Subcutaneous abdominal adipose tissue (tissue), 5 donors: ENCODE data around the gene KIFC1.
"Not testable (repeated sequence)": the region's sequence is repeated elsewhere in the genome, so short reads cannot be mapped to it uniquely, and the experiment has no call there.

Experiments
- H3K27ac ChIP-seq: one replicate; pipeline ENCODE4 v1.7.0; 2013; ENCODE audit warnings: low read depth, mild to moderate bottlenecking, inconsistent platforms, low read length, moderate library complexity
- H3K27me3 ChIP-seq, 5 donors: one replicate each; pipeline ENCODE4 v1.7.0; 2013; ENCODE audit warnings: low read length in 5 of 5, inconsistent platforms in 1 of 5; ENCODE audit not compliant: control insufficient read depth in 5 of 5, insufficient read depth in 4 of 5
- H3K36me3 ChIP-seq, 5 donors: one replicate each; pipeline ENCODE4 v1.7.0; 2013; ENCODE audit warnings: low read length in 5 of 5; ENCODE audit not compliant: control insufficient read depth in 5 of 5, insufficient read depth in 5 of 5
- H3K4me1 ChIP-seq, 5 donors: one replicate each; pipeline ENCODE4 v1.7.0; 2013; ENCODE audit warnings: low read length in 5 of 5, mild to moderate bottlenecking in 3 of 5, moderate library complexity in 1 of 5; ENCODE audit not compliant: control insufficient read depth in 5 of 5, insufficient read depth in 5 of 5
- H3K4me3 ChIP-seq, 5 donors: one replicate each; pipeline ENCODE4 v1.7.0; 2013; ENCODE audit warnings: low read length in 5 of 5, low read depth in 1 of 5
- H3K9ac ChIP-seq, 5 donors: one replicate each; pipeline ENCODE4 v1.7.0; 2013; ENCODE audit warnings: low read length in 5 of 5, mild to moderate bottlenecking in 4 of 5, moderate library complexity in 3 of 5
- H3K9me3 ChIP-seq, 5 donors: one replicate each; pipeline ENCODE4 v1.7.0; 2013; ENCODE audit warnings: low read length in 5 of 5; ENCODE audit not compliant: control insufficient read depth in 5 of 5
- donor health status: healthy.
- donor health status: healthy.
- donor health status: healthy.
- donor health status: healthy.
- donor health status: healthy.

The KIFC1 gene

DNA sequence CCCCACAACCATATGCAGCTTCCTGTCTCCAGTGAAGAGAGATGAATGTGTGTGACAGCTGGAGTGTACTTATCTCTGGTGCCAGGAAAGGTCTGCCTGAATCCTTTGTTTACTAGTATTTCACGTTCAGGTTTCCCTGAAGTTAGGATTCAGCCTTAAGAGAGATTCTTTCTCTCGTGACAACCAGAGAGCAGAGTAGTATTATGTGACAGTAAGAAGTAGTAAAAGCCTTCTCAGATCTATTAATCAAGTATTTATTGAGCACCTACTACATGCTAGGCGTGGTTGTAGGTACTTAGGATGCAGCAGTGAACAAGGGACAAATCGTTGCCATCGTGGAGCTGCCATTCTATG, 949 bp downstream of the KIFC1 start:
- Histone ChIP-seq H3K4me3 (no peak overlapping the region), H3K4me1 (peaks cover 2 to 15% (median 11%) of the 10 kb centered on the region in 5 donors), H3K9me3 (no peaks in the 10 kb centered on the region), H3K27ac (no peak overlapping the region), H3K9ac (peak overlapping the region in 1 of 5 donors; percentile 25), H3K27me3 (no peaks in the 10 kb centered on the region), H3K36me3 (no peaks in the 10 kb centered on the region)

DNA sequence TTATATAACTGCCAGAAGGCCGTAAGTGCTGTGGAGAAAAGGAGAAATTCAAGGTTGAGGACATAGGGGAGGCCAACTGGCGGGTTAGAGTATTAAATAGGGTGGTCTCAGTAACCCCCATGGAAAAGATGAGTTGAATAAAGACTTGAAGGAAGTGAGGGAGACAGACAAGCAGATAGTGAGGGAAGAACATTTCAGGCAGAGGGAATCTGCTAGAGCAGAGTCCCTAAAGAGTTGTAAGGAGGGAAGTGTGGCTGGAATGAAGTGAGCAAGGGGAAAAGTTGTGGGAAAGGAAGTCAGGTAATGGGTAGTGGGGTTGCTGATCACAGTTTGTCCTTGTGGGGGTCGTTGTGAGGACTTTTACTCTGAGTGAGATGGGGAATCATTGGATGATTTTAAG, 1.4 kb downstream of the KIFC1 start:
- Histone ChIP-seq H3K9ac (no peak overlapping the region), H3K4me3 (no peak overlapping the region), H3K4me1 (peaks cover 2 to 15% (median 11%) of the 10 kb centered on the region in 5 donors)

GRCh38 chr6:33397541-33397940, 5.9 kb downstream of the KIFC1 start:
- Histone ChIP-seq H3K4me1 (no peaks in the 10 kb centered on the region), H3K9ac (no peak overlapping the region), H3K9me3 (no peaks in the 10 kb centered on the region), H3K36me3 (no peaks in the 10 kb centered on the region), H3K27me3 (no peaks in the 10 kb centered on the region), H3K4me3 (no peak overlapping the region), H3K27ac (no peak overlapping the region)

More for the DNA sequence above, 1.4 kb downstream of the KIFC1 start:
- no peaks in the 10 kb centered on the region for H3K36me3 ChIP-seq
- no peaks in the 10 kb centered on the region for H3K9me3 ChIP-seq
- H3K27ac ChIP-seq = no peak overlapping the region
- no peaks in the 10 kb centered on the region for H3K27me3 ChIP-seq

DNA sequence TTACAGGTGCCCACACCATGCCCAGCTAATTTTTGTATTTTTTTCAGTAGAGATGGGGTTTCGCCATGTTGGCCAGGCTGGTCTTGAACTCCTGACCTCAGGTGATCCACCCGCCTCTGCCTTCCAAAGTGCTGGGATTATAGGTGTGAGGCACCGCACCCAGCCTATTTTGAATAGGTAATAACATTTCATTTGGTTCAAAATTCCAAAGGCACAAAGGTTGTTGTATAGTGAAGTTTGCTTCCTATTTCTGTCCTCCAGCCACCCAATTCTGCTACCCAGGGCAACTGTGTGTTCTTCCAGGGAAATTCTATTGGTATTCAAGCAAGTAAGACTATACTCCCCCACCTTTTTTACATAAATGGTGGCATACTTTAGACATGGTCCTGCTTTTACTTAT, 7.0 kb downstream of the KIFC1 start:
- H3K27me3 ChIP-seq, H3K4me3 ChIP-seq, H3K4me1 ChIP-seq, H3K36me3 ChIP-seq, H3K9ac ChIP-seq, H3K27ac ChIP-seq, H3K9me3 ChIP-seq: not testable (repeated sequence)

GRCh38 chr6:33399881-33400280, 8.3 kb downstream of the KIFC1 start:
- not testable (repeated sequence) for H3K27me3 ChIP-seq, H3K4me1 ChIP-seq, H3K27ac ChIP-seq, H3K9me3 ChIP-seq, H3K9ac ChIP-seq, H3K4me3 ChIP-seq, H3K36me3 ChIP-seq

DNA sequence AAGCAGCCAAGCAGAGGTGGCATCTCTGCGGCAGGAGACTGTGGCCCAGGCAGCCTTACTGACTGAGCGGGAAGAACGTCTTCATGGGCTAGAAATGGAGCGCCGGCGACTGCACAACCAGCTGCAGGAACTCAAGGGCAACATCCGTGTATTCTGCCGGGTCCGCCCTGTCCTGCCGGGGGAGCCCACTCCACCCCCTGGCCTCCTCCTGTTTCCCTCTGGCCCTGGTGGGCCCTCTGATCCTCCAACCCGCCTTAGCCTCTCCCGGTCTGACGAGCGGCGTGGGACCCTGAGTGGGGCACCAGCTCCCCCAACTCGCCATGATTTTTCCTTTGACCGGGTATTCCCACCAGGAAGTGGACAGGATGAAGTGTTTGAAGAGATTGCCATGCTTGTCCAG, 13.3 kb downstream of the KIFC1 start:
- no peak overlapping the region for H3K27ac ChIP-seq
- H3K4me3 ChIP-seq = no peak overlapping the region
- peaks cover 0 to 7% (median 5%) of the 10 kb centered on the region in 5 donors for H3K4me1 ChIP-seq
- no peaks in the 10 kb centered on the region for H3K27me3 ChIP-seq
- no peak overlapping the region for H3K9ac ChIP-seq
- no peaks in the 10 kb centered on the region for H3K9me3 ChIP-seq
- H3K36me3 ChIP-seq = no peaks in the 10 kb centered on the region

- Histone ChIP-seq H3K36me3 (no peaks in the 10 kb centered on the region), H3K4me3 (no peak overlapping the region), H3K27ac (no peak overlapping the region), H3K27me3 (no peaks in the 10 kb centered on the region), H3K9ac (no peak overlapping the region), H3K9me3 (no peaks in the 10 kb centered on the region), H3K4me1 (peaks cover 0 to 9% (median 6%) of the 10 kb centered on the region in 5 donors)
Observed at GRCh38 chr6:33405386-33405940, 13.8 kb downstream of the KIFC1 start.

DNA sequence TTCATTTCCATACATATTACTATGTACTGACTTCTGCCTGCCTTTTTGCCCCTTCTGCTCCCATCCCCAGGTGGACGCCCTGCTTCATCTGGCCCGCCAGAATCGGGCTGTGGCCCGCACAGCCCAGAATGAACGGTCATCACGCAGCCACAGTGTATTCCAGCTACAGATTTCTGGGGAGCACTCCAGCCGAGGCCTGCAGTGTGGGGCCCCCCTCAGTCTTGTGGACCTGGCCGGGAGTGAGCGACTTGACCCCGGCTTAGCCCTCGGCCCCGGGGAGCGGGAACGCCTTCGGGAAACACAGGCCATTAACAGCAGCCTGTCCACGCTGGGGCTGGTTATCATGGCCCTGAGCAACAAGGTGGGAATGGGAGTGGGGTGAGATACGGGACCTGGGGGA, 14.5 kb downstream of the KIFC1 start:
- Histone ChIP-seq H3K9me3 (no peaks in the 10 kb centered on the region), H3K27me3 (no peaks in the 10 kb centered on the region), H3K27ac (no peak overlapping the region), H3K4me1 (peaks cover 0 to 9% (median 6%) of the 10 kb centered on the region in 5 donors), H3K4me3 (no peak overlapping the region), H3K36me3 (no peaks in the 10 kb centered on the region), H3K9ac (no peak overlapping the region)

GRCh38 chr6:33407132-33407718, 15.6 kb downstream of the KIFC1 start:
- H3K36me3 ChIP-seq = peaks cover 0 to 1% (median under 1%) of the 10 kb centered on the region in 5 donors
- H3K9me3 ChIP-seq = no peaks in the 10 kb centered on the region
- peaks cover 0 to 20% (median 17%) of the 10 kb centered on the region in 5 donors for H3K4me1 ChIP-seq
- no peak overlapping the region for H3K27ac ChIP-seq
- H3K27me3 ChIP-seq = no peaks in the 10 kb centered on the region
- no peak overlapping the region for H3K9ac ChIP-seq
- no peak overlapping the region for H3K4me3 ChIP-seq

DNA sequence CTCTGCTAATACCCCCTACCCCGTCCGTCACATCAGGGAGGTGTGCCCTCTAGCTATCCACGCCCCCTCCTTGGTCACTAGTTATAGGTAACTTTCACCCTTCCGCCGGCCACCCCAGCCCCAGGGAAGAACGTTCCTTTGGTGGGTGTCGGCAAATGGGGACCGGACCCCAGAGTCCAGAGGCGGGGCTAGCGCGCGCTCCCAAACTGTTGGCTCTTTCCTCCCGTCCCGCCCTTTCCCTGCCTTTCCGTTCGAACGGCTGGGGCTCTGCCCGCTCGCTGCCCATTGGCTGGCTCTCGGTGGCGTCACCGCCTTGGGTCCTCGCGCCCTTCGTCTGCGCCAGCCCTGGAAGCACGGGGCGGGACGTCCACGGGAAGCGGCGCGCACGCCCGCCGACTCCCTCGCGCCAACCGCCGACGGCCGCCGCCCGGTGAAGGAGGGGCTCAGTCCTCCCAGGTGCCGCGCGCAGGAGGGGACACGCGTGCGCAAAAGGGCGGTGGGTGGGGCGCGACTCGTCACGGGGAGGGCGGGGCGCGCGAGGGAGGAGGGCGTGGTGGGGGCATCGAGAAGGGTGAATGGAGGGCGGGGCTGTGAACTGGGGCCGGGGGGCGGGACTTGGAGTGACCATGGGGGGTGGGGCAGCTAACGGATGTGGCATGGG, 18.6 kb downstream of the KIFC1 start:
- Histone ChIP-seq H3K27me3 (no peaks in the 10 kb centered on the region), H3K9me3 (no peaks in the 10 kb centered on the region), H3K9ac (peak overlapping the region in 4 of 5 donors; percentile 54 to 84 (median 72)), H3K36me3 (peaks cover 0 to 30% (median 28%) of the 10 kb centered on the region in 5 donors), H3K4me1 (peaks cover 0 to 29% (median 23%) of the 10 kb centered on the region in 5 donors), H3K27ac (peak overlapping the region; percentile 74), H3K4me3 (peak overlapping the region; percentile 76 to 91 (median 79))
